ENCODE results near the gene FILIP1L. TPM values are rescaled to one million over a fixed set of nuclear protein-coding genes. Genes with fewer than 3 reads are reported as not detected.
A peak's percentile ranks its signal among the peaks of the same experiment; 100 is the strongest.

FILIP1L gene
- total RNA-seq, 1 donor from 2014 or later, result 0.15 TPM

GRCh38 chr3:99939876-99940275 is 174.4 kb downstream of the FILIP1L start:
- Mint-ChIP-seq H3K9me3 (peaks cover 2% of the 10 kb centered on the region), H3K27ac (no peak overlapping the region), H3K4me1 (peaks cover 31% of the 10 kb centered on the region), H3K36me3 (peaks cover 1% of the 10 kb centered on the region), H3K4me3 (no peak overlapping the region), H3K27me3 (ENCODE audit: insufficient read depth, low read depth) (no peaks in the 10 kb centered on the region)
- Histone ChIP-seq H3K36me3 (no peaks in the 10 kb centered on the region), H3K9me3 (ENCODE audit: low read depth) (no peaks in the 10 kb centered on the region), H3K4me2 (no peak overlapping the region), H4K20me1 (ENCODE audit: low read depth) (no peaks in the 10 kb centered on the region), H3K27ac (no peak overlapping the region), H3K4me1 (peaks cover 10% of the 10 kb centered on the region), H2AFZ (replicated peaks) (no peak overlapping the region), H3K9ac (no peak overlapping the region), H3K27me3 (no peaks in the 10 kb centered on the region), H3F3A (ENCODE audit: low read depth) (peaks cover 5% of the 10 kb centered on the region), H3K4me3 (no peak overlapping the region), H3K79me2 (ENCODE audit: low read depth) (no peaks in the 10 kb centered on the region)
- TF ChIP-seq, protein P1, sequence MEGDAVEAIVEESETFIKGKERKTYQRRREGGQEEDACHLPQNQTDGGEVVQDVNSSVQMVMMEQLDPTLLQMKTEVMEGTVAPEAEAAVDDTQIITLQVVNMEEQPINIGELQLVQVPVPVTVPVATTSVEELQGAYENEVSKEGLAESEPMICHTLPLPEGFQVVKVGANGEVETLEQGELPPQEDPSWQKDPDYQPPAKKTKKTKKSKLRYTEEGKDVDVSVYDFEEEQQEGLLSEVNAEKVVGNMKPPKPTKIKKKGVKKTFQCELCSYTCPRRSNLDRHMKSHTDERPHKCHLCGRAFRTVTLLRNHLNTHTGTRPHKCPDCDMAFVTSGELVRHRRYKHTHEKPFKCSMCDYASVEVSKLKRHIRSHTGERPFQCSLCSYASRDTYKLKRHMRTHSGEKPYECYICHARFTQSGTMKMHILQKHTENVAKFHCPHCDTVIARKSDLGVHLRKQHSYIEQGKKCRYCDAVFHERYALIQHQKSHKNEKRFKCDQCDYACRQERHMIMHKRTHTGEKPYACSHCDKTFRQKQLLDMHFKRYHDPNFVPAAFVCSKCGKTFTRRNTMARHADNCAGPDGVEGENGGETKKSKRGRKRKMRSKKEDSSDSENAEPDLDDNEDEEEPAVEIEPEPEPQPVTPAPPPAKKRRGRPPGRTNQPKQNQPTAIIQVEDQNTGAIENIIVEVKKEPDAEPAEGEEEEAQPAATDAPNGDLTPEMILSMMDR (IDR thresholded peaks at IDR 0.05), result no peak
- no peak for TF ChIP-seq EZH2 (IDR thresholded peaks at IDR 0.05)
- DNase-seq (ENCODE audit: low spot score), result no peak

- no peak overlapping the region for H3K27ac ChIP-seq
- no peak overlapping the region for H3K27ac Mint-ChIP-seq
- no peak overlapping the region for H3K4me2 ChIP-seq
Observed at GRCh38 chr3:99938270-99938911, 175.9 kb downstream of the FILIP1L start.

GRCh38 chr3:99934975-99935797 is 179.1 kb downstream of the FILIP1L start:
- DNase-seq (ENCODE audit: low spot score), result no peak
- no peaks in the 10 kb centered on the region for H3F3A ChIP-seq (ENCODE audit: low read depth)
- no peak overlapping the region for H3K4me3 Mint-ChIP-seq
- no peak overlapping the region for H3K27ac ChIP-seq
- H3K36me3 ChIP-seq, result no peaks in the 10 kb centered on the region
- H2AFZ ChIP-seq (replicated peaks), result no peak overlapping the region
- no peaks in the 10 kb centered on the region for H3K9me3 ChIP-seq (ENCODE audit: low read depth)
- H3K4me3 ChIP-seq, result no peak overlapping the region
- H3K4me1 ChIP-seq, result no peaks in the 10 kb centered on the region
- H3K27ac Mint-ChIP-seq, result peak overlapping the region; percentile 70
- no peaks in the 10 kb centered on the region for H3K79me2 ChIP-seq (ENCODE audit: low read depth)
- H3K9me3 Mint-ChIP-seq, result peaks cover 2% of the 10 kb centered on the region
- no peak overlapping the region for H3K4me2 ChIP-seq
- no peaks in the 10 kb centered on the region for H3K27me3 ChIP-seq
- H3K9ac ChIP-seq, result no peak overlapping the region
- H3K36me3 Mint-ChIP-seq, result peaks cover 1% of the 10 kb centered on the region
- H4K20me1 ChIP-seq (ENCODE audit: low read depth), result no peaks in the 10 kb centered on the region
- H3K27me3 Mint-ChIP-seq (ENCODE audit: insufficient read depth, low read depth), result no peaks in the 10 kb centered on the region
- peaks cover 28% of the 10 kb centered on the region for H3K4me1 Mint-ChIP-seq
- TF ChIP-seq, protein P1 (IDR thresholded peaks at IDR 0.05), result no peak
- TF ChIP-seq EZH2 (IDR thresholded peaks at IDR 0.05) (no peak), EZH2phosphoT487 (IDR thresholded peaks at IDR 0.05) (no peak)

More at GRCh38 chr3:99938270-99938911, 175.9 kb downstream of the FILIP1L start:
- H3K4me1 ChIP-seq, result no peaks in the 10 kb centered on the region
- no peak overlapping the region for H2AFZ ChIP-seq (replicated peaks)
- H3K27me3 ChIP-seq, result no peaks in the 10 kb centered on the region
- TF ChIP-seq, protein P1 (IDR thresholded peaks at IDR 0.05), result no peak
- TF ChIP-seq EZH2phosphoT487 (IDR thresholded peaks at IDR 0.05) (no peak), EZH2 (IDR thresholded peaks at IDR 0.05) (no peak)
- peaks cover 2% of the 10 kb centered on the region for H3K9me3 Mint-ChIP-seq
- H3K4me1 Mint-ChIP-seq, result peaks cover 25% of the 10 kb centered on the region
- DNase-seq (ENCODE audit: low spot score), result no peak
- H3K9ac ChIP-seq, result no peak overlapping the region
- H3K27me3 Mint-ChIP-seq (ENCODE audit: insufficient read depth, low read depth), result no peaks in the 10 kb centered on the region
- no peaks in the 10 kb centered on the region for H3F3A ChIP-seq (ENCODE audit: low read depth)
- H3K36me3 Mint-ChIP-seq, result peaks cover 1% of the 10 kb centered on the region
- H3K79me2 ChIP-seq (ENCODE audit: low read depth), result no peaks in the 10 kb centered on the region
- H3K4me3 Mint-ChIP-seq, result no peak overlapping the region
- H3K9me3 ChIP-seq (ENCODE audit: low read depth), result no peaks in the 10 kb centered on the region
- no peaks in the 10 kb centered on the region for H3K36me3 ChIP-seq
- H4K20me1 ChIP-seq (ENCODE audit: low read depth), result no peaks in the 10 kb centered on the region
- H3K4me3 ChIP-seq, result no peak overlapping the region
